Endothelial cell of umbilical vein (primary cell): ENCODE data around the gene SLC7A4. TPM values are rescaled to one million over a fixed set of nuclear protein-coding genes. Genes with fewer than 3 reads are reported as not detected.
A peak's percentile ranks its signal among the peaks of the same experiment; 100 is the strongest.
"Not testable (repeated sequence)": the region's sequence is repeated elsewhere in the genome, so short reads cannot be mapped to it uniquely, and the experiment has no call there.

Experiments
- BruUV-seq: library from RNA; stranded (reverse); fragments of 400-500 nt; replicated peaks from 2 replicates; lab custom pipeline; 2021; lab: Mats Ljungman, UMichigan
- CTCF ChIA-PET: fragments of 300-600, 350-600 bp; sonication (Branson Sonifier 250); formaldehyde crosslinking; loops from one replicate; lab custom pipeline; 2021; ENCODE audit warnings: antibody characterized with exemption, inconsistent platforms; lab: Charles Lee
- POLR2A ChIA-PET: fragments of 300-600, 350-600 bp; sonication (Branson Sonifier 250); formaldehyde crosslinking; loops from one replicate; lab custom pipeline; 2021; ENCODE audit warnings: antibody characterized with exemption, inconsistent platforms; lab: Charles Lee
- DNase-seq: peaks from one replicate; pipeline ENCODE4 v3.0.0-alpha.2; 2011; ENCODE audit warnings: low read depth, low spot score
- FAIRE-seq: peaks from 2 replicates; lab custom pipeline; 2011; peaks lifted over from hg19 to GRCh38; lab: Jason Lieb, UNC
- H2AFZ ChIP-seq: 2 replicates; pipeline ENCODE4 v1.6.0; 2012; ENCODE audit warnings: low read depth, low read length, control low read depth, inconsistent platforms
- H3K27ac ChIP-seq: 2 replicates; pipeline ENCODE4 v1.5.1; 2011; ENCODE audit warnings: low read depth, mild to moderate bottlenecking, control low read depth, low read length, moderate library complexity; ENCODE audit not compliant: insufficient read depth
- H3K27me3 ChIP-seq, 2 experiments: 2 replicates each; pipeline versions ENCODE4 v1.6.0 to v1.6.1; 2011; ENCODE audit warnings: low read length in 2 of 2, mixed read lengths in 1 of 2; ENCODE audit not compliant: control insufficient read depth in 2 of 2, insufficient read depth in 2 of 2
- H3K36me3 ChIP-seq, 2 experiments: 2 replicates in 1 of 2; 3 replicates in 1 of 2; pipeline ENCODE4 v1.5.1; 2011; ENCODE audit warnings: low read length in 2 of 2, mild to moderate bottlenecking in 1 of 2, moderate library complexity in 1 of 2; ENCODE audit not compliant: control insufficient read depth in 2 of 2, insufficient read depth in 2 of 2; ENCODE audit errors: extremely low read depth in 1 of 2
- H3K4me1 ChIP-seq: 3 replicates; pipeline ENCODE4 v1.5.1; 2011; ENCODE audit warnings: mild to moderate bottlenecking, low read length; ENCODE audit not compliant: control insufficient read depth, insufficient read depth; ENCODE audit errors: extremely low read depth
- H3K4me2 ChIP-seq: 2 replicates; pipeline ENCODE4 v1.6.1; 2011; ENCODE audit warnings: low read length, control low read depth, mixed read lengths; ENCODE audit not compliant: insufficient read depth
- H3K4me3 ChIP-seq, 3 experiments: fragments of 200-600 bp in 1 of 3; sonication (generic), shearing (Covaris generic) in 1 of 3; replicated peaks in 1 of 3; 2 replicates each; pipeline ENCODE4 v1.5.1; 2011 to 2016; ENCODE audit warnings: control low read depth in 3 of 3, low read length in 3 of 3, mild to moderate bottlenecking in 2 of 3, inconsistent platforms in 1 of 3, low read depth in 1 of 3, moderate library complexity in 1 of 3; ENCODE audit not compliant: insufficient read depth in 1 of 3
- H3K79me2 ChIP-seq: 2 replicates; pipeline ENCODE4 v1.6.0; 2012; ENCODE audit warnings: low read length, inconsistent platforms; ENCODE audit not compliant: control insufficient read depth, insufficient read depth
- H3K9ac ChIP-seq: replicated peaks from 2 replicates; pipeline ENCODE3; 2011; ENCODE audit warnings: low read length, control low read depth; ENCODE audit not compliant: insufficient read depth; ENCODE audit errors: extremely low read depth
- H3K9me1 ChIP-seq: replicated peaks from 3 replicates; pipeline ENCODE4 v1.6.0; 2011; ENCODE audit warnings: mild to moderate bottlenecking, low read length; ENCODE audit not compliant: control insufficient read depth, insufficient read depth; ENCODE audit errors: extremely low read depth
- H3K9me3 ChIP-seq: replicated peaks from 2 replicates; pipeline ENCODE4 v1.5.1; 2012; ENCODE audit warnings: low read length, inconsistent platforms; ENCODE audit not compliant: control insufficient read depth, insufficient read depth
- H4K20me1 ChIP-seq: replicated peaks from 2 replicates; pipeline ENCODE3; 2011; ENCODE audit warnings: mild to moderate bottlenecking, low read length; ENCODE audit not compliant: control insufficient read depth, insufficient read depth; ENCODE audit errors: extremely low read depth
- CTCF ChIP-seq, 2 donors: IDR thresholded peaks; 1 replicate in 1 of 2; 2 replicates in 1 of 2; pipeline ENCODE4 v1.5.1; 2011; ENCODE audit warnings: low read length in 2 of 2, mild to moderate bottlenecking in 2 of 2, moderate library complexity in 2 of 2, control low read depth in 1 of 2, inconsistent platforms in 1 of 2, low read depth in 1 of 2; ENCODE audit not compliant: insufficient read depth in 1 of 2; ENCODE audit errors: extremely low read depth in 1 of 2
- EZH2 ChIP-seq: IDR thresholded peaks from 2 replicates; pipeline ENCODE4 v1.6.1; 2012; ENCODE audit warnings: borderline replicate concordance, low read depth, mild to moderate bottlenecking, moderate library complexity, low read length, inconsistent platforms; ENCODE audit not compliant: severe bottlenecking
- FOS ChIP-seq: IDR thresholded peaks from 2 replicates; pipeline ENCODE4 v1.6.1; 2011; ENCODE audit warnings: mild to moderate bottlenecking, low read length, moderate library complexity, borderline replicate concordance; ENCODE audit not compliant: insufficient read depth
- GATA2 ChIP-seq: IDR thresholded peaks from 2 replicates; pipeline ENCODE4 v1.7.0; 2011; ENCODE audit warnings: low read depth, mild to moderate bottlenecking, moderate library complexity, mixed read lengths, low read length; ENCODE audit not compliant: insufficient read length, insufficient read depth
- JUN ChIP-seq: IDR thresholded peaks from 2 replicates; pipeline ENCODE4 v1.6.1; 2011; ENCODE audit warnings: borderline replicate concordance, low read depth; ENCODE audit not compliant: insufficient read length, insufficient read depth
- MYC ChIP-seq: IDR thresholded peaks from one replicate; pipeline ENCODE4 v1.6.1; 2011; ENCODE audit warnings: mild to moderate bottlenecking, low read depth, low read length
- POLR2A ChIP-seq: IDR thresholded peaks from 2 replicates; pipeline ENCODE4 v1.6.1; 2012; ENCODE audit warnings: low read depth, mild to moderate bottlenecking, control low read depth, low read length
- POLR2AphosphoS5 ChIP-seq: IDR thresholded peaks from 2 replicates; pipeline ENCODE4 v1.6.1; 2012; ENCODE audit warnings: low read depth, mild to moderate bottlenecking, control low read depth, low read length, moderate library complexity; ENCODE audit not compliant: insufficient read depth
- dilution Hi-C: fragments of 300-500 bp; cut with MboI; formaldehyde crosslinking; loops from one replicate; pipeline ENCODE4 v1.15.0; 2019; ENCODE audit warnings: low sequenced_read_pairs; ENCODE audit not compliant: extremely low pct_ligation_motif_present
- intact Hi-C: fragments of 100-400 bp; cut with micrococcal nuclease; formaldehyde crosslinking; loops from one replicate; pipeline ENCODE4 v1.10.0; 2022
- polyA plus RNA-seq, 4 experiments: library from polyadenylated mRNA; depleted of rRNA in 3 of 4; stranded (reverse) in 3 of 4; unstranded in 1 of 4; fragments of >200 nt; gene quantifications; 2 replicates each; pipeline versions ENCODE4 v1.2.1 to v1.2.3, GENCODE V29; 2011 to 2012; ENCODE audit warnings: missing spikeins in 1 of 4
- total RNA-seq: library from RNA; stranded (reverse); gene quantifications from 2 replicates; pipeline ENCODE4 v1.2.3, GENCODE V29; 2021
- TF ChIP-seq, protein P1 (sequence below): IDR thresholded peaks from 2 replicates; pipeline ENCODE4 v1.6.1; 2011; ENCODE audit not compliant: insufficient read depth, insufficient read length

Gene SLC7A4
- total and polyA plus RNA-seq, 2 donors (not counting 3 experiments of a cell fraction or from before 2014, with no cell fraction given) = not detected

GRCh38 chr22:21009638-21010425, 22.5 kb downstream of the SLC7A4 start:
- dilution Hi-C loops = no loop called here
- no peak for TF ChIP-seq JUN
- no peak for TF ChIP-seq MYC
- no peak for TF ChIP-seq POLR2AphosphoS5
- TF ChIP-seq POLR2A = no peak
- no peak for TF ChIP-seq CTCF (IDR thresholded peaks at IDR 0.05; ENCODE audit: extremely low read depth in 1 of 2, insufficient read depth in 1 of 2, low read depth in 1 of 2, low read length in 2 of 2)
- TF ChIP-seq, protein P1, sequence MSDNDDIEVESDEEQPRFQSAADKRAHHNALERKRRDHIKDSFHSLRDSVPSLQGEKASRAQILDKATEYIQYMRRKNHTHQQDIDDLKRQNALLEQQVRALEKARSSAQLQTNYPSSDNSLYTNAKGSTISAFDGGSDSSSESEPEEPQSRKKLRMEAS = no peak
- TF ChIP-seq GATA2 = no peak
- TF ChIP-seq FOS = no peak
- no peak for TF ChIP-seq EZH2
- Histone ChIP-seq H3K27ac (no peak overlapping the region), H3K36me3 (no peaks in the 10 kb centered on the region), H4K20me1 (no peaks in the 10 kb centered on the region), H3K79me2 (no peaks in the 10 kb centered on the region), H3K9me1 (no peaks in the 10 kb centered on the region), H3K9ac (no peak overlapping the region), H3K4me3 (no peak overlapping the region), H3K27me3 (no peaks in the 10 kb centered on the region), H3K4me2 (no peak overlapping the region), H3K4me1 (peaks cover 11% of the 10 kb centered on the region), H3K9me3 (no peaks in the 10 kb centered on the region), H2AFZ (no peak overlapping the region)
- intact Hi-C loops = no loop called here
- CTCF ChIA-PET = interaction anchor here (1.0 kb wide), 1 partner anchor 124 kb away, joined by 3 read pairs; no protein-coding TSS in a partner anchor
- no peak for FAIRE-seq
- POLR2A ChIA-PET = no interaction called here
- peak; percentile 51 for DNase-seq
- no TSS peak for BruUV-seq

DNA sequence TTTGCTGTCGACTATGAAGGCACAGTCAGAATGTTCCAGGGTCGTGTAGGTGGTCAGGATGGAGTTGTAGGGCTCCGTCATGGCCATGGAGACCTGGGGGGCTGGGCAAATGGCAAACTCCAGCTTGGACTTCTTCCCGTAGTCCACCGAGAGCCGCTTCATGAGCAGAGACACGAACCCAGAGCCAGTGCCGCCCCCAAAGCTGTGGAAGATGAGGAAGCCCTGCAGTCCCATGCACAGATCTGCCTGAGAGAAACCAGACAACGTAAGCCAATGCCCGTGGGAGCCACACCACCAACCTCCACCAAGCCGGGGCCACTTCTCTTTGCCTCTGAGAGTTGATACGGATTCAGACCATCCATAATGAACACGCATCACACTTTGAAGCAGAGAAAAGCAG, 23.2 kb downstream of the SLC7A4 start:
- H3K4me2 ChIP-seq, H3K9ac ChIP-seq, intact Hi-C loops, H3K4me1 ChIP-seq, H2AFZ ChIP-seq, dilution Hi-C loops, H3K27ac ChIP-seq, H3K4me3 ChIP-seq, POLR2A ChIA-PET, H3K27me3 ChIP-seq, FAIRE-seq, H3K36me3 ChIP-seq, DNase-seq, H3K9me1 ChIP-seq, BruUV-seq, H3K79me2 ChIP-seq, H4K20me1 ChIP-seq, H3K9me3 ChIP-seq: not testable (repeated sequence)
- CTCF ChIA-PET = interaction anchor here (1.0 kb wide), 1 partner anchor 123 kb away, joined by 3 read pairs; no protein-coding TSS in a partner anchor
